ENCODE results near the gene SLC6A7.
A peak's percentile ranks its signal among the peaks of the same experiment; 100 is the strongest.

The SLC6A7 gene

GRCh38 chr5:150208187-150209098 is 18.6 kb downstream of the SLC6A7 start:
- peaks cover 31% of the 10 kb centered on the region for H3K4me1 Mint-ChIP-seq (ENCODE audit: low read depth)
- H3K9me3 Mint-ChIP-seq (ENCODE audit: low read depth): no peaks in the 10 kb centered on the region
- no peak overlapping the region for H3K27ac Mint-ChIP-seq
- no peaks in the 10 kb centered on the region for H3K36me3 Mint-ChIP-seq
- no peaks in the 10 kb centered on the region for H3K27me3 Mint-ChIP-seq
- peak overlapping the region; percentile 60 for H3K4me3 Mint-ChIP-seq

GRCh38 chr5:150209099-150209635 is 19.3 kb downstream of the SLC6A7 start:
- Mint-ChIP-seq H3K4me1 (ENCODE audit: low read depth) (peaks cover 31% of the 10 kb centered on the region), H3K27me3 (no peaks in the 10 kb centered on the region), H3K27ac (no peak overlapping the region), H3K9me3 (ENCODE audit: low read depth) (no peaks in the 10 kb centered on the region), H3K36me3 (no peaks in the 10 kb centered on the region), H3K4me3 (peak overlapping the region; percentile 60)

- no peak overlapping the region for H3K27ac Mint-ChIP-seq
- no peaks in the 10 kb centered on the region for H3K27me3 Mint-ChIP-seq
- H3K36me3 Mint-ChIP-seq: no peaks in the 10 kb centered on the region
- H3K4me3 Mint-ChIP-seq: no peak overlapping the region
- H3K4me1 Mint-ChIP-seq (ENCODE audit: low read depth): peaks cover 31% of the 10 kb centered on the region
- no peaks in the 10 kb centered on the region for H3K9me3 Mint-ChIP-seq (ENCODE audit: low read depth)
Observed at GRCh38 chr5:150210644-150211043, 20.8 kb downstream of the SLC6A7 start.

GRCh38 chr5:150211156-150212030 is 21.5 kb downstream of the SLC6A7 start:
- H3K27ac Mint-ChIP-seq: no peak overlapping the region
- H3K4me1 Mint-ChIP-seq (ENCODE audit: low read depth): peaks cover 29% of the 10 kb centered on the region
- no peaks in the 10 kb centered on the region for H3K27me3 Mint-ChIP-seq
- no peak overlapping the region for H3K4me3 Mint-ChIP-seq
- H3K36me3 Mint-ChIP-seq: no peaks in the 10 kb centered on the region
- H3K9me3 Mint-ChIP-seq (ENCODE audit: low read depth): no peaks in the 10 kb centered on the region

GRCh38 chr5:150213530-150213929 is 23.7 kb downstream of the SLC6A7 start:
- no peak overlapping the region for H3K4me3 Mint-ChIP-seq
- H3K9me3 Mint-ChIP-seq (ENCODE audit: low read depth): no peaks in the 10 kb centered on the region
- peak overlapping the region; percentile 54 for H3K27ac Mint-ChIP-seq

GRCh38 chr5:150214289-150214688 is 24.4 kb downstream of the SLC6A7 start:
- no peaks in the 10 kb centered on the region for H3K36me3 Mint-ChIP-seq
- no peaks in the 10 kb centered on the region for H3K9me3 Mint-ChIP-seq (ENCODE audit: low read depth)
- H3K27me3 Mint-ChIP-seq: peaks cover 1% of the 10 kb centered on the region
- peaks cover 10% of the 10 kb centered on the region for H3K4me1 Mint-ChIP-seq (ENCODE audit: low read depth)
- no peak overlapping the region for H3K27ac Mint-ChIP-seq
- H3K4me3 Mint-ChIP-seq: no peak overlapping the region

More at GRCh38 chr5:150213530-150213929, 23.7 kb downstream of the SLC6A7 start:
- Mint-ChIP-seq H3K4me1 (ENCODE audit: low read depth) (peaks cover 17% of the 10 kb centered on the region), H3K27me3 (peaks cover 1% of the 10 kb centered on the region), H3K36me3 (no peaks in the 10 kb centered on the region)

GRCh38 chr5:150215979-150216944 is 26.4 kb downstream of the SLC6A7 start:
- H3K9me3 Mint-ChIP-seq (ENCODE audit: low read depth): no peaks in the 10 kb centered on the region
- H3K27ac Mint-ChIP-seq: no peak overlapping the region
- H3K4me3 Mint-ChIP-seq: no peak overlapping the region
- H3K36me3 Mint-ChIP-seq: no peaks in the 10 kb centered on the region
- H3K4me1 Mint-ChIP-seq (ENCODE audit: low read depth): no peaks in the 10 kb centered on the region
- peaks cover 1% of the 10 kb centered on the region for H3K27me3 Mint-ChIP-seq

GRCh38 chr5:150217038-150217437 is 27.2 kb downstream of the SLC6A7 start:
- Mint-ChIP-seq H3K9me3 (ENCODE audit: low read depth) (no peaks in the 10 kb centered on the region), H3K36me3 (no peaks in the 10 kb centered on the region), H3K4me3 (no peak overlapping the region), H3K27me3 (peaks cover 1% of the 10 kb centered on the region), H3K4me1 (ENCODE audit: low read depth) (no peaks in the 10 kb centered on the region), H3K27ac (no peak overlapping the region)

- H3K9me3 Mint-ChIP-seq (ENCODE audit: low read depth): no peaks in the 10 kb centered on the region
- peaks cover 1% of the 10 kb centered on the region for H3K27me3 Mint-ChIP-seq
- no peaks in the 10 kb centered on the region for H3K4me1 Mint-ChIP-seq (ENCODE audit: low read depth)
- no peak overlapping the region for H3K4me3 Mint-ChIP-seq
- no peak overlapping the region for H3K27ac Mint-ChIP-seq
- H3K36me3 Mint-ChIP-seq: no peaks in the 10 kb centered on the region
Observed at GRCh38 chr5:150217873-150218692, 28.2 kb downstream of the SLC6A7 start.

- no peak overlapping the region for H3K4me3 Mint-ChIP-seq
- H3K9me3 Mint-ChIP-seq (ENCODE audit: low read depth): no peaks in the 10 kb centered on the region
- H3K36me3 Mint-ChIP-seq: no peaks in the 10 kb centered on the region
- peaks cover 1% of the 10 kb centered on the region for H3K27me3 Mint-ChIP-seq
- no peaks in the 10 kb centered on the region for H3K4me1 Mint-ChIP-seq (ENCODE audit: low read depth)
- H3K27ac Mint-ChIP-seq: no peak overlapping the region
Observed at GRCh38 chr5:150218693-150219035, 28.8 kb downstream of the SLC6A7 start.

GRCh38 chr5:150219142-150219541 is 29.3 kb downstream of the SLC6A7 start:
- H3K4me3 Mint-ChIP-seq: no peak overlapping the region
- no peaks in the 10 kb centered on the region for H3K36me3 Mint-ChIP-seq
- peaks cover 1% of the 10 kb centered on the region for H3K27me3 Mint-ChIP-seq
- H3K27ac Mint-ChIP-seq: no peak overlapping the region
- no peaks in the 10 kb centered on the region for H3K9me3 Mint-ChIP-seq (ENCODE audit: low read depth)
- no peaks in the 10 kb centered on the region for H3K4me1 Mint-ChIP-seq (ENCODE audit: low read depth)

GRCh38 chr5:150219861-150220260 is 30.0 kb downstream of the SLC6A7 start:
- no peaks in the 10 kb centered on the region for H3K36me3 Mint-ChIP-seq
- H3K9me3 Mint-ChIP-seq (ENCODE audit: low read depth): no peaks in the 10 kb centered on the region
- H3K27ac Mint-ChIP-seq: no peak overlapping the region
- peaks cover 1% of the 10 kb centered on the region for H3K27me3 Mint-ChIP-seq
- no peaks in the 10 kb centered on the region for H3K4me1 Mint-ChIP-seq (ENCODE audit: low read depth)
- no peak overlapping the region for H3K4me3 Mint-ChIP-seq

- H3K36me3 Mint-ChIP-seq: no peaks in the 10 kb centered on the region
- peaks cover 1% of the 10 kb centered on the region for H3K27me3 Mint-ChIP-seq
- no peaks in the 10 kb centered on the region for H3K9me3 Mint-ChIP-seq (ENCODE audit: low read depth)
- no peaks in the 10 kb centered on the region for H3K4me1 Mint-ChIP-seq (ENCODE audit: low read depth)
- H3K27ac Mint-ChIP-seq: no peak overlapping the region
- no peak overlapping the region for H3K4me3 Mint-ChIP-seq
Observed at GRCh38 chr5:150221471-150221870, 31.6 kb downstream of the SLC6A7 start.

All from activated naive CD8-positive, alpha-beta T cell (primary cell).